Muscle layer of duodenum (tissue), 2 donors: ENCODE results near the gene RFNG.

Experiments used
- H3K27ac ChIP-seq: one replicate; pipeline ENCODE4 v1.7.0; 2013; ENCODE audit warnings: mild to moderate bottlenecking, low read length
- H3K27me3 ChIP-seq: one replicate; pipeline ENCODE4 v1.7.0; 2013; ENCODE audit warnings: low read depth, mild to moderate bottlenecking, control low read depth, low read length
- H3K36me3 ChIP-seq, 2 donors: one replicate each; pipeline ENCODE4 v1.7.0; 2013; ENCODE audit warnings: low read length in 2 of 2, control low read depth in 1 of 2, mild to moderate bottlenecking in 1 of 2; ENCODE audit not compliant: insufficient read depth in 2 of 2, control insufficient read depth in 1 of 2
- H3K4me1 ChIP-seq, 2 donors: one replicate each; pipeline ENCODE4 v1.7.0; 2013; ENCODE audit warnings: low read length in 2 of 2, mild to moderate bottlenecking in 2 of 2, control low read depth in 1 of 2, moderate library complexity in 1 of 2; ENCODE audit not compliant: insufficient read depth in 2 of 2, control insufficient read depth in 1 of 2
- H3K4me3 ChIP-seq, 2 donors: one replicate each; pipeline ENCODE4 v1.7.0; 2013; ENCODE audit warnings: low read length in 2 of 2, low read depth in 1 of 2, mild to moderate bottlenecking in 1 of 2
- H3K9me3 ChIP-seq, 2 donors: one replicate each; pipeline ENCODE4 v1.7.0; 2013; ENCODE audit warnings: low read length in 2 of 2, control low read depth in 1 of 2, mild to moderate bottlenecking in 1 of 2; ENCODE audit not compliant: control insufficient read depth in 1 of 2
- donor health status: healthy.

The RFNG gene

DNA sequence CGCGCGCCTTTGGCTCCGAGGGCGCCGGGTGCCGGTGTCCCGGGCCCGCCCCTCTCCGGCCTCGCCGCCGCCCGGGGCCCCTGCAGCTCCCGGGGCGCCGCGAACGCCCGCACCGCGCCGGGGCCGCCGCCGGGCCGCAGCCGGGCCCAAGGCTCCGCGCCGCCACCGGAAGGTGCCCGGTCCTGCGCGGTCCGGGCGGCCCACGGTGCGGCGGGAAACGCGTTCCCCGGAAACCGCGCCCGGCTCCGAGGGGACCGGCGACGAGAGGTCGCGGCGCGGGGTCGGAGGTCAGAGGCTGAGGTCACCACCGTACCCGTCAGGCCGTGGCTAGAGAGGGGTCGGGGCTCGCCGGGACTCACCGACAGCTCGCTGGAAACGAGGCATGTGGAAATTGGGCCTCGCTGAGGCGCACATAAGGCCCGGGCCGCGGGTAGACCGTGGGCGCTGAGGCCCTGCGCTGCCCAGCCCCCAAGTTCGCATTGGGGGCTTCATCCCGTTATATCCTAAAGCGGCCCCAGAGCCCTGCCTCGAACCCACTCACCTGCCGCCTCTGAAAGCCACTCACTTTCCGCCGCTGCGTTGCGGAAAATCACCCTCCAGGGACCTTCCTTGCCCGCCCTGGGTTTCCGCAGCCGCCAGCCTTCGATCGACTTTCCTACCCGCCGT lies 14.2 kb upstream of the RFNG start, which contains the start of gene DUS1L:
Gene DUS1L (minus strand): TSS at position 167 of the 666 bp plus-strand sequence. CDS start 745 bp downstream, outside the sequence.
- peak within 1 kb of the TSS; percentile 20 for H3K27ac ChIP-seq

DNA sequence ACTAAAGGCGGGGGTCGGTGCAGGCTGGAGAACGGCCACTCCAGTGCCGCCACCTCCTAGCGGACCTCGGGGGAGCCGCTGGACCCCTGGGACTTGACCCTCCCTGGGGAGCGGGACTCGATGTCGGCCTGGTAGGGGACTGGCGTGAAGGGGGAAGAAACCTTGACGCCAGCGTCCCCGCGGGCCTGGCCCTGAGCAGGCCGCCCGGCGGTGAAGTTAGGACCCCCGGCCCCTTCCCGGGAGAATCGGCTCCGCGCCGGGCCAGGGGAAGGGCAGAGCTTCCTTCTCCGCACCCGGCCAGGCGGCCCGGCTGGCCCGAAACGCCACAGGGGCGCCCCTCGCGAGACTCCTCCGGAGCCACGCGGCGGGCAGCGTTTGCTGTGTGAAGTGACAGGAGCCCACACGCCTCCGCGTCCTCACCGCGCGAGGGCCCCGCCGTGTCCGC lies 13.6 kb upstream of the RFNG start:
- Histone ChIP-seq H3K27me3 (no peaks in the 10 kb centered on the region), H3K9me3 (no peaks in the 10 kb centered on the region), H3K36me3 (peaks cover 13 to 40% of the 10 kb centered on the region in 2 donors), H3K4me1 (peaks cover 3 to 29% of the 10 kb centered on the region in 2 donors), H3K4me3 (peak overlapping the region; percentile 69 to 95), H3K27ac (no peak overlapping the region)

More for the DNA sequence above, 14.2 kb upstream of the RFNG start, which contains the start of gene DUS1L:
- Histone ChIP-seq H3K36me3 (peaks cover 9 to 35% of the 10 kb centered on the region in 2 donors), H3K4me3 (peak within 1 kb of the TSS; percentile 69 to 95), H3K9me3 (no peaks in the 10 kb centered on the region), H3K27me3 (no peaks in the 10 kb centered on the region), H3K4me1 (peaks cover 3 to 29% of the 10 kb centered on the region in 2 donors)

DNA sequence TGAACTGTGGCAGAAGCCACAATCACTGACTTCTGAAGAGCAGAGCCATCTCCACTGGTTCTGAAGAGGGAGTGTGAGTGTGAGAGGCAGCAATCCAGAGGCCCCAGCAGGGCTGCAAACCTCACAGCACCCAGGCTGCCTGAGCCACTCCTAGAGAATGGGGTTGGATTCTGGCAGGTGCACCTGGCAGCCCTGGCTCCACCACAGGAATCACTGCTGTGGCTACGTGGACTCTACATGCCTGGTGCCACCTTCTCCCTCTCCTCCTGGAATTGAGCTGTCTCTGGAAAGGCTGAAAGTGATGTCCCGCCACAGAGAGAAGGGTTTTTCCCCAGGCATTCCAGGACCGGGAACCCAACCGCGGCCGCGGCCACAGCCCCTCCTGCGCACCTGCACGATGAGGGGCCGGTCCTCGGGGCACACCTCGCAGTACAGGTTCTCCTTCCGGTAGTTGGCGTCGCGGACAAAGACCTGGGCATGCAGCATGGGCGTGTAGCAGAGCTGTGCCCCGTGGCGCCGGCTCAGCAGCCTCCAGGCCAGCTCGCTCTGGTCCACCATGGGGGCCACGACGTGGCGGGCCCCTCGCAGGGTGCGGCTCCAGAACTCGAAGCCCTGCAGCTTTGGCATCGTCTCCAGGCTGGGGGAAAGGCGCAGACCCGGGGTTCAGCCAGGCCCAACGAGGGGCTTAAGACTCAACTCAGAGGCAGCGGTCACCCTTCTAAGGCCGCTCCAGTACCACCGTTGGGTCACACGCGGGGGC lies 13.0 kb upstream of the RFNG start:
- H3K9me3 ChIP-seq = no peaks in the 10 kb centered on the region
- peak overlapping the region; percentile 69 to 95 for H3K4me3 ChIP-seq
- H3K4me1 ChIP-seq = peaks cover 3 to 29% of the 10 kb centered on the region in 2 donors
- no peaks in the 10 kb centered on the region for H3K27me3 ChIP-seq
- no peak overlapping the region for H3K27ac ChIP-seq
- peaks cover 18 to 46% of the 10 kb centered on the region in 2 donors for H3K36me3 ChIP-seq

DNA sequence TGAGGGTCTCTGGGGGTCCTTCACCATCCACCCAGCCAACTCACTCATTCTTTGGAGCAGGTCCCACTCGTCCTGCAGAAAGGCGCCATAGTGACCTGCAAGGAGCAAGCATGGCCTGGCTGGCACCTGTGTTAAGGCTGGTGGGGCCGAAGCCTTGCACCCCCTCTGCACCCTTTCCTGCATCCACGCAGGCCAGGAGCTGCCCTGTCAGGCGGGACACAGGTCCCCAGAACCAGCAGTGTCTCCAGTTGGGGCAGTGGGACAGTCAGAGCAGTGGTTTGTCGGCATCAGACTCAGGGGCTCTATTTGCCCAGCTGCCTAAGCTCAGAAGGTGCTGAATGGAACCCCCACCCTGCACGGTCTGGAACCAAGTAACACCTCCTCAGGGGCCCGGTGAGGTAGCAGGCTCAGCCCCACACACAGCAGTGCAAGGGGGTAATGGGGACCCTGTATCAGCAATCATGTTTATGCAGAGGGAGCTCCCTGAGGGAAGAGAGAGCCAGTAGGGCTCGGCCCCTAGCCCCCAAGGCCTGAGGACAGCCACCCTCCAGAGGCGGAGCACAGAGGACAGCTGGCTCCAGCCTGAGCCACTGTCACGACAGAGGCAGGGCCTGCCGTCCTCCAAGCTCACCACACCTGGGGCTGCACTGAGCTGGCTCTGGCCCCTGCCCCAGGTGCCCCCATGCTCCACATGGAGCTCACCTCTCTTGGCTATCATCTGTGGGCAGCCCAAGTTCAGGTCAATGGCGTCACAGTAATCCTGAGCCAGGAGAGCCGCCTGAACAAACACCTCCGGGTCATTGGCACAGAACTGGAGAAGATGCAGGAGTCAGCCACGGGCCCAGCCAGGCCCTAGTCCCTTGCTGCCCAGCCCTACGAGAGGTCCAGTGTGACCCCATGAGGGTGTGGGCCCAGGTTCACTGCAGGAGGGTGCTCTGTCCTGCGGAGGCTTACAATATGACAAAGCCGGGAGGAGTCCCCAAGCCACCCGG lies 12.1 kb upstream of the RFNG start:
- Histone ChIP-seq H3K27ac (no peak overlapping the region), H3K4me3 (peak overlapping the region; percentile 69 to 95), H3K36me3 (peaks cover 20 to 55% of the 10 kb centered on the region in 2 donors)

DNA sequence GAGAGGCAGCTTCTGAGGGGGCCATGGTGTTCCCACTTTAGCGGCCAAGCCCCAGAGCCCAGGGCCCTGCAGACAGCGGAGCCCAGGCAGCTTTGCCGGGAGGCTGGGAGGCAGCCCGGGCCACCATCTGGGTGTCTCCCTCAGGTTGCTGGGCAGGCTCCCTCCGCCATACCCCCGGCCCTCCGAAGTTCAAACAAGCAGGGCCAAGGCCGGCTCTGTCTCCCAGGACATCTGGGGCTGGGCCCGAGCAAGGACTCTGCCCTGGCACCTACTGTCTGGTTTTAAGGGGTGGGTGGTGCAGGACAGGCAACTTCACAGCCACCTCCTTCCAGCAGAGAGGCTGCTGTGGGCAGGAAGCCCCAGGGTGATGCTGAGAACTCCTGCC lies 11.4 kb upstream of the RFNG start:
- H3K4me1 ChIP-seq = peaks cover 3 to 29% of the 10 kb centered on the region in 2 donors
- no peak overlapping the region for H3K27ac ChIP-seq
- H3K27me3 ChIP-seq = no peaks in the 10 kb centered on the region
- H3K36me3 ChIP-seq = peaks cover 20 to 59% of the 10 kb centered on the region in 2 donors
- no peaks in the 10 kb centered on the region for H3K9me3 ChIP-seq
- no peak overlapping the region for H3K4me3 ChIP-seq

More for the DNA sequence above, 12.1 kb upstream of the RFNG start:
- H3K9me3 ChIP-seq = no peaks in the 10 kb centered on the region
- H3K4me1 ChIP-seq = peaks cover 3 to 29% of the 10 kb centered on the region in 2 donors
- H3K27me3 ChIP-seq = no peaks in the 10 kb centered on the region

DNA sequence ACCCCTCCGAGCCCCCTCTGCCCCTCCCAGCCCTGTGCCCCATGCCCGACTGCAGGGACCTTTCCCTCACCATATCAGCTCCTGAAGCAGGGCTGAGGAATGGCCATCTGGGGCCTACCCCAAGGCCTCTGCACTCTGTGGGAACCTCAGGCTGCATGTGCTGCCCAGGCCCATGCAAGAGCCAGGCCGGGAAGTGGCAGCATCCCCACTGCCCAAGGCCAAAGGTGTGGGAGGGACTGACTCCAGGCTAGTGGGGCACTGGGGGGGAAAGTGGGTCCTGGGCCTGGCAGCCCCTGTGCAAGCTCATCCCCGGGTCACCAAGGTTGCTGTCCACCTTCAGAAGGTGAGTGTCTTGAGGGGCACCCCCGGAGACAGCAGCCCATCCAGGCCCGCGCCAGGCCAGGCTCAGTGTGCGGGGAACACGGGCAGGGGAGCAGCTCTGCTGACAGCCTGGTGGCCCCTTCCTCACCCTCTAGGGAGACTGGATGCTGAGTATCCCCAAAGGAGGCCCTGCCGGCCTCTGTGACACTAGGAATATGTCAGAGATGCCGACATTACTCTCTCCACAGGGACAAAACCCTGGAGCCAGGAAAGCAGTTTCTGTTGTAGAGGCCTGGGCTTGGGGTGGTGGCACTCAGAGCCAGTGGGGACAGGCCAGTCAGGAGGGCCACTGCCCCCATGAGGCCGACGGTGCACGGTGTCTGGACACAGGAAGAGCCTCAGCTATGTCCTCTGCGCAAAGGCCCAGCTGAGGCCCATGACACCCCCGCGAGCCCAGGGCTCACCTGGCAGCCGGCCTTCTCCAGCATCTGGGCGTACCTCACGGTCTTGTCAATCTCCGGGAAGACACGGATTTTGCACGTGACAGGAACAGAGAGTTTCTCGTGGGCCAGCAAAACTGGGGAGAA lies 10.7 kb upstream of the RFNG start:
- peaks cover 3 to 29% of the 10 kb centered on the region in 2 donors for H3K4me1 ChIP-seq
- H3K4me3 ChIP-seq = no peak overlapping the region
- no peaks in the 10 kb centered on the region for H3K27me3 ChIP-seq
- no peak overlapping the region for H3K27ac ChIP-seq
- no peaks in the 10 kb centered on the region for H3K9me3 ChIP-seq
- H3K36me3 ChIP-seq = peaks cover 20 to 65% of the 10 kb centered on the region in 2 donors

DNA sequence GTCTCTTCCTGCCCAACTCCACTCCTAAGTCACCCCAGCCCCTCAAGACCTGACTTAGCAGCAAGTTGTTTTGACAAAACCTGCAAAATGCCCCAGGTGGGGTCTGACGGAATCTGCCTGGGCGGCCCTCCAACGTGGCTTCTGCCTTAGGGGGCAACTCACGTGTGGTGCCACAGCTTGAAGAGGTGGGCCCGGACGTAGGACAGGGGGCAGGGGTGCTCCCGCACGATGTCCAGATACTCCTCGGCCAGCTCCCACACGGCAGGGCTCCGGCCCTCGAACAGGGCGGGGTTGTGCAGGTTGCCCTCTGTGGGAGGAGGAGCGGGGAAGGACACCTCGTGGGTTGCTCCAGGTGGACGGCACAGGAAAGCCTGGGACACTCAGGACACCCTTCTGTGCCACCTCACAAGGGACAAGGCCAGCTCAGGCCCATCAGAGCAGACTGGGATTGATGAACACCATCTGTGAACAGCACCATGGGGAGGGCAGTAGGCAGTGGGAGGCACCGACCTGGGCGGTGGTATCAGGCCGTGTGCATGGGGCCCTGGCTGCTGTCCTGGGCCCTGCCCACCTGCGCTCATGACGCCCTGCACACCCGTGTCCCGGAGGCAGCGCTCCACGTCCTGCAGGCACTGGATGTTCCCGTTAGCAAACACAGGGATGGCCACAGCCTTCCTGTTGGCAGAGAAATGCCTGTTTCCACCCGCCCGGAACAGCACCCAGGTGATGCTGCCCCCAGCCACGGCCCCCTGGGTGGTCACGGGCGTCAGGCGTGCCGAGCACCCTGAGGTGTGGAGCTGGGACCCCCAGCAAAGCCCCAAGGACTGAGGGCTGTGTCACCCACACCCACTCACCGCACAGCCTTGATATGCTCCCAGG lies 9.7 kb upstream of the RFNG start:
- H3K4me3 ChIP-seq = no peak overlapping the region
- no peak overlapping the region for H3K27ac ChIP-seq
- peaks cover 3 to 27% of the 10 kb centered on the region in 2 donors for H3K4me1 ChIP-seq
- H3K27me3 ChIP-seq = no peaks in the 10 kb centered on the region
- no peaks in the 10 kb centered on the region for H3K9me3 ChIP-seq
- peaks cover 20 to 75% of the 10 kb centered on the region in 2 donors for H3K36me3 ChIP-seq

DNA sequence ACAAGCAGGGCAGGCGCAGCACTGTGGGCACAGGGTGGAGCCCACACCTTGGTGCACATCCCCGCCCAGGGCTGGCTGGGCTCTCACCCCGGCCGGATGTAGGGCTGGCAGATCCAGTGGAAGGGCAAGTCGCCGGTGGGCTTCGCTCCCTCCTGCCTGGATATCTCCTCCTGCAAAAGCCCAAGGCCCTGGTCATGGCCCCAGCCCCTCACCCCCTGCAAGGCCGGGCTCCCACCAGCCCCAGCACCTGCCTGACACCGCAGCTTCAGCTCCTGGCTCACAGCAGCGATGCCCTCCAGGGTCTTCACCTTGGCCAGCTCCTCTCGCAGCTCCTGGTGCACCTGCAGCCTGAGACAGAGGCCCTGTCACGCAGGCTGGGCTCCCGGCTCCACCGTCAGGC lies 9.0 kb upstream of the RFNG start:
- H3K9me3 ChIP-seq = no peaks in the 10 kb centered on the region
- no peak overlapping the region for H3K27ac ChIP-seq
- H3K4me1 ChIP-seq = peaks cover 3 to 24% of the 10 kb centered on the region in 2 donors
- H3K27me3 ChIP-seq = no peaks in the 10 kb centered on the region
- peaks cover 20 to 82% of the 10 kb centered on the region in 2 donors for H3K36me3 ChIP-seq
- H3K4me3 ChIP-seq = no peak overlapping the region

DNA sequence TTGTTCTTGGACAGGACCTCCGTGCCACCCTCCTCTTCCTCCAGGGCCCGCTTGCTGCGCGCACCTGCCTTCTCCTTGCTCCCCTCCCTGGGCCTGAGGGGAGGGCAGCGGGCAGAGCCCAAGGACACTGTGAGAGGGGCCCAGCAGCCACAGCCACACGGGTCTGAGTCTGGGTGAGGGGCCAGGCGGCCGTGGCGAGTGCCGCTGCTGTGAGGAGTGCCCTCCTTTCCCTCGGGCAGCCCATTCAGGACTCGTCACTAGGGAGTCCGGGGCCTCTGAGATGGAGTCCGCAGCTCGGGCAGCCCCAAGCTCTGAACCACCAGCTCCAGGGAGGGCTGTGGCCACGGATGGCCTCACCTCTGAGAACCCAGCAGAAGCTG lies 8.4 kb upstream of the RFNG start:
- H3K4me3 ChIP-seq = no peak overlapping the region
- no peaks in the 10 kb centered on the region for H3K27me3 ChIP-seq
- peaks cover 20 to 88% of the 10 kb centered on the region in 2 donors for H3K36me3 ChIP-seq
- no peak overlapping the region for H3K27ac ChIP-seq
- peaks cover 3 to 20% of the 10 kb centered on the region in 2 donors for H3K4me1 ChIP-seq
- H3K9me3 ChIP-seq = no peaks in the 10 kb centered on the region
